HepG2 (cell line): ENCODE results near the gene TMEM145. TPM values are rescaled to one million over a fixed set of nuclear protein-coding genes. Genes with fewer than 3 reads are reported as not detected.
A peak's percentile ranks its signal among the peaks of the same experiment; 100 is the strongest.

Source experiments
- CBX2 ChIP-seq, 2 experiments: fragments of 200-600 bp in 1 of 2; sonication (generic); formaldehyde crosslinking in 1 of 2; IDR thresholded peaks; 2 replicates each; pipeline versions ENCODE4 v1.7.0 to v1.8.1; 2018 to 2022; ENCODE audit warnings: low read depth in 2 of 2, low read length in 1 of 2, mild to moderate bottlenecking in 1 of 2, missing genetic modification reagents in 1 of 2
- EZH2 ChIP-seq: conservative IDR thresholded peaks from 2 replicates; pipeline ENCODE4 v1.6.1; 2012; ENCODE audit warnings: mild to moderate bottlenecking, low read depth, low read length, moderate library complexity
- HDAC1 ChIP-seq: sonication (generic); formaldehyde crosslinking; IDR thresholded peaks from 2 replicates; pipeline ENCODE4 v1.5.1; 2020; ENCODE audit warnings: mild to moderate bottlenecking, missing genetic modification reagents
- THAP11 ChIP-seq: IDR thresholded peaks from 2 replicates; pipeline ENCODE4 v1.6.1; 2016; ENCODE audit warnings: missing biosample characterization, missing genetic modification reagents
- XRCC5 ChIP-seq: fragments of 200-400 bp; formaldehyde crosslinking; optimal IDR thresholded peaks from 2 replicates; pipeline ENCODE3; 2017; ENCODE audit warnings: mild to moderate bottlenecking, low read length
- ZBTB10 ChIP-seq: sonication (generic); formaldehyde crosslinking; IDR thresholded peaks from 2 replicates; pipeline ENCODE4 v1.4.0; 2020; ENCODE audit warnings: missing genetic modification reagents, borderline replicate concordance
- ZNF607 ChIP-seq: sonication (generic); formaldehyde crosslinking; IDR thresholded peaks from 2 replicates; pipeline ENCODE4 v1.5.1; 2020; ENCODE audit warnings: missing genetic modification reagents, mild to moderate bottlenecking, borderline replicate concordance
- ZNF629 ChIP-seq: sonication (generic); formaldehyde crosslinking; conservative IDR thresholded peaks from 2 replicates; pipeline ENCODE4 v1.5.0; 2020; ENCODE audit warnings: missing genetic modification reagents
- ZNF687 ChIP-seq: sonication (generic); formaldehyde crosslinking; IDR thresholded peaks from 2 replicates; pipeline ENCODE4 v1.5.1; 2020; ENCODE audit warnings: mild to moderate bottlenecking, missing genetic modification reagents, moderate library complexity
- polyA plus RNA-seq, 8 experiments: library from polyadenylated mRNA; depleted of rRNA in 3 of 8; stranded (reverse) in 7 of 8; unstranded in 1 of 8; fragments of >200 nt; fragmentation: Illumina TruSeq in 4 of 8; extraction: Trizol in 4 of 8; gene quantifications; 2 replicates each; pipeline versions ENCODE4 v1.2.1 to v1.2.3, GENCODE V29; 2011 to 2016; ENCODE audit warnings: low read depth in 4 of 8, missing spikeins in 1 of 8, mixed read lengths in 1 of 8; ENCODE audit not compliant: insufficient read depth in 1 of 8
- total RNA-seq, 5 experiments: library from RNA; depleted of rRNA; stranded (reverse); fragments of >200 nt; fragmentation: Illumina TruSeq; extraction: Trizol; gene quantifications; 2 replicates each; pipeline ENCODE4 v1.2.3, GENCODE V29; 2016; ENCODE audit warnings: low read depth in 1 of 5
- TF ChIP-seq, protein P1 (sequence below): sonication (generic); formaldehyde crosslinking; IDR thresholded peaks from 2 replicates; pipeline ENCODE4 v1.4.0; 2020; ENCODE audit warnings: missing genetic modification reagents
- TF ChIP-seq, protein P2 (sequence below): sonication (generic); formaldehyde crosslinking; IDR thresholded peaks from 2 replicates; pipeline ENCODE4 v1.4.0; 2020; ENCODE audit warnings: missing genetic modification reagents, borderline replicate concordance

The TMEM145 gene
- total and polyA plus RNA-seq, 2 of the 13 experiments (the other 11 are each of a cell fraction or from before 2014, with no cell fraction given), result 0.07 to 5.1 TPM

DNA sequence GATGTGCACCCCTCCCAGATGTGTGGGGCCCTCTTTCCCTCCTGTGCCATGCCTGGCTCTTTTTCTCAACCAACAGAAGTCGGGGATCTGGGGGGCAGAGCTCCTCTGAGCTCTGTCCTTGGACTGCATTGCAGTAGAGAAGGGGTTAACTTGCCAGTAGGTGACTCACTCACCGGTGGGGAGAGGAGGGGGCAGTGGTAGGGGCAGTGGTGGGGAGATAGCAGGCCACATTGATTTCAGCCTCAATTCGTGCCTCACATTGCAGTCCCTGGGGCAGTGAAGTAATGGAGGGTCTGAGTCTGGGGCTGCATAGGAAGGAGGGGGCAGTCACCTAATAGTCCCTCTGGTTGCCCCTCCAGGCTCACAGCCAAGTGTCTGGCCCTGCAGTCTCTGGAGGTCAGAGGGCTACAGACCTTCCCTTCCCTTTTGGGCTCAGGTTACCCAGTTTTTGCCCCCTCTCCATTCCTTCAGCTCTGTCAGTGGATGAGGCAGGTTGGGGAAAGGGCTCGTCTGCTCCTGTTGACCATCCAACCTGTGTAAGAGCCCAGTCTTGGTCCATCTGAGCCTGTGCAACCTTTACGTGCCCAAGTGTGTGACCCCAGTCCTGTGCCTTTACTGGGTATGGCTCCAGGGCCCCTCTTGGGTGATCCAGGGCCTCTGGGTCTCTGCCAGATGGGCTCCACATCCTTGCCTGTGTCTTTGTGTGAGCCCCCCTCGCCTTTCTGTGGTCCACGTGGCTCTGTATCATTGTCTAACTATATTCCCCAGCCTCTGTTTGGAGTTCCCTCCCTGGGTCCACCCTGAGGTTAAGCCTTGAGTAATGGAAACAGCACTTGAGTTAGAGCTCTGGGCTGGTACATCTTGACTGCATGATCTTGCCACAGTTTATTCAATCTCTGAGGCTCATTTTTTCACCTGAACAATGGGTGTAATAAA, 31.0 kb upstream of the TMEM145 start (continued):
- TF ChIP-seq ZBTB10 (CRISPR knock-in tag) (peak; percentile 78; the same call in 1 of the 2 replicates), EZH2 (no peak), HDAC1 (CRISPR knock-in tag) (peak; percentile 55; the same call in 1 of the 2 replicates), THAP11 (CRISPR knock-in tag) (peak; percentile 46), CBX2 (IDR thresholded peaks at IDR 0.05; ENCODE audit: low read depth, low read length) (no peak), CBX2 (CRISPR knock-in tag; IDR thresholded peaks at IDR 0.05; ENCODE audit: low read depth) (no peak), ZNF607 (CRISPR knock-in tag) (no peak), XRCC5 (peak; percentile 69), ZNF629 (peak; percentile 33; the same call in 1 of the 2 replicates), ZNF687 (CRISPR knock-in tag) (peak; percentile 8)
- TF ChIP-seq, protein P1, sequence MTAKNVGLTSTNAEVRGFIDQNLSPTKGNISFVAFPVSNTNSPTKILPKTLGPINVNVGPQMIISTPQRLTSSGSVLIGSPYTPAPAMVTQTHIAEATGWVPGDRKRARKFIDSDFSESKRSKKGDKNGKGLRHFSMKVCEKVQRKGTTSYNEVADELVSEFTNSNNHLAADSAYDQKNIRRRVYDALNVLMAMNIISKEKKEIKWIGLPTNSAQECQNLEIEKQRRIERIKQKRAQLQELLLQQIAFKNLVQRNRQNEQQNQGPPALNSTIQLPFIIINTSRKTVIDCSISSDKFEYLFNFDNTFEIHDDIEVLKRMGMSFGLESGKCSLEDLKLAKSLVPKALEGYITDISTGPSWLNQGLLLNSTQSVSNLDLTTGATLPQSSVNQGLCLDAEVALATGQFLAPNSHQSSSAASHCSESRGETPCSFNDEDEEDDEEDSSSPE (CRISPR knock-in tag), result no peak
- TF ChIP-seq, protein P2, sequence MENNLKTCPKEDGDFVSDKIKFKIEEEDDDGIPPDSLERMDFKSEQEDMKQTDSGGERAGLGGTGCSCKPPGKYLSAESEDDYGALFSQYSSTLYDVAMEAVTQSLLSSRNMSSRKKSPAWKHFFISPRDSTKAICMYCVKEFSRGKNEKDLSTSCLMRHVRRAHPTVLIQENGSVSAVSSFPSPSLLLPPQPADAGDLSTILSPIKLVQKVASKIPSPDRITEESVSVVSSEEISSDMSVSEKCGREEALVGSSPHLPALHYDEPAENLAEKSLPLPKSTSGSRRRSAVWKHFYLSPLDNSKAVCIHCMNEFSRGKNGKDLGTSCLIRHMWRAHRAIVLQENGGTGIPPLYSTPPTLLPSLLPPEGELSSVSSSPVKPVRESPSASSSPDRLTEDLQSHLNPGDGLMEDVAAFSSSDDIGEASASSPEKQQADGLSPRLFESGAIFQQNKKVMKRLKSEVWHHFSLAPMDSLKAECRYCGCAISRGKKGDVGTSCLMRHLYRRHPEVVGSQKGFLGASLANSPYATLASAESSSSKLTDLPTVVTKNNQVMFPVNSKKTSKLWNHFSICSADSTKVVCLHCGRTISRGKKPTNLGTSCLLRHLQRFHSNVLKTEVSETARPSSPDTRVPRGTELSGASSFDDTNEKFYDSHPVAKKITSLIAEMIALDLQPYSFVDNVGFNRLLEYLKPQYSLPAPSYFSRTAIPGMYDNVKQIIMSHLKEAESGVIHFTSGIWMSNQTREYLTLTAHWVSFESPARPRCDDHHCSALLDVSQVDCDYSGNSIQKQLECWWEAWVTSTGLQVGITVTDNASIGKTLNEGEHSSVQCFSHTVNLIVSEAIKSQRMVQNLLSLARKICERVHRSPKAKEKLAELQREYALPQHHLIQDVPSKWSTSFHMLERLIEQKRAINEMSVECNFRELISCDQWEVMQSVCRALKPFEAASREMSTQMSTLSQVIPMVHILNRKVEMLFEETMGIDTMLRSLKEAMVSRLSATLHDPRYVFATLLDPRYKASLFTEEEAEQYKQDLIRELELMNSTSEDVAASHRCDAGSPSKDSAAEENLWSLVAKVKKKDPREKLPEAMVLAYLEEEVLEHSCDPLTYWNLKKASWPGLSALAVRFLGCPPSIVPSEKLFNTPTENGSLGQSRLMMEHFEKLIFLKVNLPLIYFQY (CRISPR knock-in tag), result no peak
